ENCODE results near the gene CCDC27.

DNA sequence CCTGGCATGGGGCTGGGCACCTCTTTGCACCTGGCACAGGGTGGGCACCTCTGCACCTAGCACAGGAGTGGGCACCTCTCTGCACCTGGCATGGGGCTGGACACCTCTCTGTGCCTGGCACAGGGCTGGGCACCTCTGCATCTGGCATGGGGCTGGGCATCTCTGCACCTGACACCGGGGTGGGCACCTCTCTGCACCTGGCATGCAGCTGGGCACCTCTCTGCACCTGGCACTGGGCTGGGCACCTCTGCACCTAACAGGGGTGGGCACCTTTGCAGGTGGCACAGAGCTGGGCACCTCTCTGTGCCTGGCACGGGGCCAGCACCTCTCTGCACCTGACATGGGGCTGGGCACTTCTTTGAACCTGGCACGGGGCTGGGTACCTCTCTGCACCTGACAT lies 29.4 kb upstream of the CCDC27 start:
- TF ChIP-seq FOXA1 (IDR thresholded peaks at IDR 0.05) = no peak
- TF ChIP-seq FOXK2 (IDR thresholded peaks at IDR 0.05) = no peak
- TF ChIP-seq FOXM1 (IDR thresholded peaks at IDR 0.05; ENCODE audit: borderline replicate concordance) = no peak
- no peak for TF ChIP-seq ZNF384 (IDR thresholded peaks at IDR 0.05)
- TF ChIP-seq ELF4 (IDR thresholded peaks at IDR 0.05) = no peak
- TF ChIP-seq SUZ12 (IDR thresholded peaks at IDR 0.05) = no peak
- TF ChIP-seq HDGF (IDR thresholded peaks at IDR 0.05; ENCODE audit: borderline replicate concordance) = no peak
- no peak for TF ChIP-seq BHLHE40 (IDR thresholded peaks at IDR 0.05; ENCODE audit: borderline replicate concordance)
